Neural cell (in vitro differentiated cells): Measurements from ENCODE around the gene ATP9B. TPM values are rescaled to one million over a fixed set of nuclear protein-coding genes. Genes with fewer than 3 reads are reported as not detected.

ENCODE experiments used
- H2AFZ ChIP-seq: fragments of 200-600, 300-800 bp; sonication (generic), shearing (Covaris generic); 2 replicates; pipeline ENCODE4 v1.6.0; 2014; ENCODE audit warnings: low read depth, mild to moderate bottlenecking, antibody characterized with exemption, low read length, moderate library complexity
- H3F3A ChIP-seq: fragments of 200-600 bp; shearing (Covaris generic); 2 replicates; pipeline ENCODE4 v1.6.1; 2016; ENCODE audit warnings: mild to moderate bottlenecking, moderate library complexity, mixed read lengths, antibody characterized with exemption, low read length; ENCODE audit not compliant: insufficient read depth, poor library complexity, severe bottlenecking
- H3K27ac ChIP-seq: fragments of 200-600, 300-800 bp; sonication (generic), shearing (Covaris generic); 2 replicates; pipeline ENCODE4 v1.5.1; 2014; ENCODE audit warnings: mild to moderate bottlenecking, low read length, moderate library complexity
- H3K27me3 ChIP-seq: fragments of 300-800, 200-600 bp; sonication (generic), shearing (Covaris generic); 2 replicates; pipeline ENCODE4 v1.6.0; 2014; ENCODE audit warnings: mild to moderate bottlenecking, low read depth, low read length, moderate library complexity; ENCODE audit not compliant: insufficient read depth
- H3K36me3 ChIP-seq: fragments of 300-800, 200-600 bp; sonication (generic), shearing (Covaris generic); 2 replicates; pipeline ENCODE4 v1.5.1; 2014; ENCODE audit warnings: mild to moderate bottlenecking, antibody characterized with exemption, low read length, moderate library complexity; ENCODE audit not compliant: insufficient read depth
- H3K4me2 ChIP-seq: fragments of 300-800, 200-600 bp; sonication (generic), shearing (Covaris generic); 2 replicates; pipeline ENCODE4 v1.6.0; 2014; ENCODE audit warnings: mild to moderate bottlenecking, low read length
- H3K4me3 ChIP-seq: fragments of 300-800, 200-600 bp; sonication (generic), shearing (Covaris generic); 2 replicates; pipeline ENCODE4 v1.5.1; 2014; ENCODE audit warnings: mild to moderate bottlenecking, low read length, moderate library complexity
- H3K79me2 ChIP-seq: fragments of 200-600 bp; shearing (Covaris generic); replicated peaks from 2 replicates; pipeline ENCODE4 v1.6.0; 2014; ENCODE audit warnings: mild to moderate bottlenecking, low read length, moderate library complexity; ENCODE audit not compliant: insufficient read depth
- H3K9ac ChIP-seq: fragments of 300-800, 200-600 bp; sonication (generic), shearing (Covaris generic); 2 replicates; pipeline ENCODE4 v1.6.1; 2016; ENCODE audit warnings: mild to moderate bottlenecking, low read length, mixed read lengths
- H3K9me2 ChIP-seq: fragments of 200-600 bp; shearing (Covaris generic); 2 replicates; pipeline ENCODE4 v1.6.1; 2016; ENCODE audit warnings: mild to moderate bottlenecking, low read length, mixed read lengths; ENCODE audit not compliant: insufficient read depth
- H3K9me3 ChIP-seq: fragments of 200-600, 300-800 bp; sonication (generic), shearing (Covaris generic); 2 replicates; pipeline ENCODE4 v1.6.1; 2016; ENCODE audit warnings: mild to moderate bottlenecking, mixed run types, low read length, moderate library complexity, mixed read lengths
- H4K20me1 ChIP-seq: fragments of 200-600 bp; shearing (Covaris generic); 2 replicates; pipeline ENCODE4 v1.6.1; 2016; ENCODE audit warnings: mild to moderate bottlenecking, mixed run types; ENCODE audit not compliant: insufficient read depth
- EP300 ChIP-seq: fragments of 450-650 bp; conservative IDR thresholded peaks from 2 replicates; pipeline ENCODE4 v1.6.1; 2014; ENCODE audit warnings: antibody characterized with exemption, mild to moderate bottlenecking, moderate library complexity; ENCODE audit not compliant: poor library complexity, severe bottlenecking
- EZH2 ChIP-seq: fragments of 200-600, 300-800 bp; shearing (Covaris generic), sonication (generic); IDR thresholded peaks from 2 replicates; pipeline ENCODE4 v1.6.1; 2014; ENCODE audit warnings: antibody characterized with exemption, low read length, borderline replicate concordance, mild to moderate bottlenecking; ENCODE audit not compliant: insufficient read depth, poor library complexity, severe bottlenecking
- MXI1 ChIP-seq: fragments of 450-650 bp; conservative IDR thresholded peaks from 2 replicates; pipeline ENCODE4 v1.6.1; 2014; ENCODE audit warnings: antibody characterized with exemption, mild to moderate bottlenecking; ENCODE audit not compliant: poor library complexity, severe bottlenecking
- POLR2AphosphoS5 ChIP-seq: IDR thresholded peaks from 2 replicates; pipeline ENCODE4 v1.6.1; 2012
- RAD21 ChIP-seq: fragments of 450-650 bp; conservative IDR thresholded peaks from 2 replicates; pipeline ENCODE4 v1.6.1; 2014; ENCODE audit warnings: antibody characterized with exemption, mild to moderate bottlenecking, moderate library complexity
- REST ChIP-seq: IDR thresholded peaks from 2 replicates; pipeline ENCODE4 v1.6.1; 2012; ENCODE audit warnings: borderline replicate concordance
- SMC3 ChIP-seq: fragments of 450-650 bp; conservative IDR thresholded peaks from 2 replicates; pipeline ENCODE4 v1.6.1; 2014; ENCODE audit warnings: antibody characterized with exemption, mild to moderate bottlenecking, moderate library complexity; ENCODE audit not compliant: poor library complexity
- TAF1 ChIP-seq: IDR thresholded peaks from 2 replicates; pipeline ENCODE4 v1.6.1; 2012; ENCODE audit warnings: low read depth
- polyA plus RNA-seq: library from polyadenylated mRNA; depleted of rRNA; stranded (reverse); fragments of >200 nt; gene quantifications from 2 replicates; pipeline ENCODE4 v1.2.3, GENCODE V29; 2014
- TF ChIP-seq, protein P1 (sequence below): fragments of 450-650 bp; IDR thresholded peaks from 2 replicates; pipeline ENCODE4 v1.5.1; 2014; ENCODE audit warnings: antibody characterized with exemption, mild to moderate bottlenecking, moderate library complexity; ENCODE audit not compliant: poor library complexity, severe bottlenecking

ATP9B gene
- polyA plus RNA-seq, 1 donor from 2014 or later = 15.4 TPM

- Histone ChIP-seq H2AFZ (no peak overlapping the region), H3K9me2 (no peaks in the 10 kb centered on the region), H3K79me2 (peaks cover 12% of the 10 kb centered on the region), H3K36me3 (no peaks in the 10 kb centered on the region), H3K9me3 (no peaks in the 10 kb centered on the region), H3K27ac (no peak overlapping the region), H3K4me2 (no peak overlapping the region), H3K9ac (no peak overlapping the region), H4K20me1 (no peaks in the 10 kb centered on the region), H3K27me3 (no peaks in the 10 kb centered on the region), H3K4me3 (no peak overlapping the region), H3F3A (no peaks in the 10 kb centered on the region)
- no peak for TF ChIP-seq EP300
Observed at GRCh38 chr18:79067611-79068010, 1.6 kb upstream of the ATP9B start.

- H3K9me3 ChIP-seq = no peaks in the 10 kb centered on the region
- no peaks in the 10 kb centered on the region for H3K9me2 ChIP-seq
- H3F3A ChIP-seq = no peaks in the 10 kb centered on the region
- H3K4me2 ChIP-seq = no peak overlapping the region
- no peaks in the 10 kb centered on the region for H3K36me3 ChIP-seq
- H3K9ac ChIP-seq = peak overlapping the region; percentile 45
- H3K4me3 ChIP-seq = peak overlapping the region; percentile 79
- peak overlapping the region; percentile 58 for H2AFZ ChIP-seq
- no peaks in the 10 kb centered on the region for H4K20me1 ChIP-seq
- TF ChIP-seq, protein P1, sequence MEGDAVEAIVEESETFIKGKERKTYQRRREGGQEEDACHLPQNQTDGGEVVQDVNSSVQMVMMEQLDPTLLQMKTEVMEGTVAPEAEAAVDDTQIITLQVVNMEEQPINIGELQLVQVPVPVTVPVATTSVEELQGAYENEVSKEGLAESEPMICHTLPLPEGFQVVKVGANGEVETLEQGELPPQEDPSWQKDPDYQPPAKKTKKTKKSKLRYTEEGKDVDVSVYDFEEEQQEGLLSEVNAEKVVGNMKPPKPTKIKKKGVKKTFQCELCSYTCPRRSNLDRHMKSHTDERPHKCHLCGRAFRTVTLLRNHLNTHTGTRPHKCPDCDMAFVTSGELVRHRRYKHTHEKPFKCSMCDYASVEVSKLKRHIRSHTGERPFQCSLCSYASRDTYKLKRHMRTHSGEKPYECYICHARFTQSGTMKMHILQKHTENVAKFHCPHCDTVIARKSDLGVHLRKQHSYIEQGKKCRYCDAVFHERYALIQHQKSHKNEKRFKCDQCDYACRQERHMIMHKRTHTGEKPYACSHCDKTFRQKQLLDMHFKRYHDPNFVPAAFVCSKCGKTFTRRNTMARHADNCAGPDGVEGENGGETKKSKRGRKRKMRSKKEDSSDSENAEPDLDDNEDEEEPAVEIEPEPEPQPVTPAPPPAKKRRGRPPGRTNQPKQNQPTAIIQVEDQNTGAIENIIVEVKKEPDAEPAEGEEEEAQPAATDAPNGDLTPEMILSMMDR = no peak
- TF ChIP-seq EZH2 (no peak), REST (no peak), RAD21 (no peak), MXI1 (no peak), SMC3 (no peak), EP300 (no peak), TAF1 (no peak), POLR2AphosphoS5 (no peak)
- no peaks in the 10 kb centered on the region for H3K27me3 ChIP-seq
- H3K79me2 ChIP-seq = peaks cover 12% of the 10 kb centered on the region
- peak overlapping the region; percentile 48 for H3K27ac ChIP-seq
Observed at GRCh38 chr18:79068341-79068936, 755 bp upstream of the ATP9B start.
